GM19351 (cell line): ENCODE results near the gene RAPGEF3.

Source experiments
- ATAC-seq: cut with Tn5 transposase; IDR thresholded peaks from one replicate; pipeline ENCODE4 v1.9.1; 2021; ENCODE audit warnings: mild to moderate bottlenecking, moderate library complexity; ENCODE audit not compliant: unreplicated experiment

RAPGEF3 gene

GRCh38 chr12:47744778-47745436 is 13.8 kb downstream of the RAPGEF3 start:
- ATAC-seq: no peak

- no peak for ATAC-seq
Observed at GRCh38 chr12:47744005-47744651, 14.6 kb downstream of the RAPGEF3 start.

DNA sequence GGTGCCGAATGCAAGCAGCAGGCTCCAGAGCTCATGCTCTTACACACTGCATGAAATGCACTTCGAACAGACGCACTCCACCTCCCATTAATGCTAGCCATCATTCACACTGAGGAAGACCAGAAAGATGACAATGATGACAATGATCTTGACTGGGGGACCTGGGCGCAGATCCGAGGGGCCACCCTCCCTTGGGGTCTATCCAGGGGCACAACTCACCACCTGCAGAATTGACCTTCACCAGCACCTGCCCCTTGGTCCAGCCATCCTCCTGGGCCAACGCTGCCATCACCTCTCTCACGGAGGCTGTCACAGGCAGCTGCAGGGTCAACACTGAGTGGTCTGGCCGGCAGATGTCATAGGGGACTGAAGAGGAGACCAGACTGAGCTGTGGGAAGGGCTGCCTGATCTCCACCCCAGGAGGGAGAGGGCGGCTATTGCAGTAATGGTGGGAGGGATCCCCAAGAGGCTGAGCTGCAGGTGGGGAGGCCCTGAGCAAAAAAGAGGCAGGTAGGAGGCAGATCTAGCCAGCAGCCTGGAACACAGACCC is 15.3 kb downstream of the RAPGEF3 start:
- ATAC-seq: no peak

DNA sequence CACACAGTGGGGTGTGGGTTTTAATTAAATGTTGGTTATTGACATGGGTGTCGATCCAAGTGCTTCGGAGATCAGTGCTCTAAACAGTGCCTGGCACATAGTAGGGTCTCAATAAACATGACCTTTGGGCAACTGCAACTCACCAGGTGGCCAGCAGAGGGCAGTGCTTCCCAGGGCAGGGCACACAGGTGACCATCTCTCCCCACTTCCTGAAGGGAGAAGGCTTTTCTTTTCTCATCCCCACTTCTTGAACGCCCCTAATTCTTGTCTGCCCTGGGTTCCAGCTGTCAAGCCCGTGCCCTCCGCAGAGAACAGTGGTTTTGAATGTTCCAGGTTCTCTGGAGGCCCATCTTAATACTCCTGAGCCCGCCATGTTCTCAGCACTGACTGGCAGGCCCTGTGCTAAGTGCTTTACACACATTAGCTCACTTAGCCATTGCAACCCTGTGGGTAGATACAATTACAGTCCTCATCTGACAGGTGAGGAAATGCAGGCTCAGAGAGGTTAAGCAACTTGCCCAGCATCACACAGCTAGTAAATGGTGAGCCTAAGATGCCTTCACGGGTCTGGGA is 16.3 kb downstream of the RAPGEF3 start:
- no peak for ATAC-seq

DNA sequence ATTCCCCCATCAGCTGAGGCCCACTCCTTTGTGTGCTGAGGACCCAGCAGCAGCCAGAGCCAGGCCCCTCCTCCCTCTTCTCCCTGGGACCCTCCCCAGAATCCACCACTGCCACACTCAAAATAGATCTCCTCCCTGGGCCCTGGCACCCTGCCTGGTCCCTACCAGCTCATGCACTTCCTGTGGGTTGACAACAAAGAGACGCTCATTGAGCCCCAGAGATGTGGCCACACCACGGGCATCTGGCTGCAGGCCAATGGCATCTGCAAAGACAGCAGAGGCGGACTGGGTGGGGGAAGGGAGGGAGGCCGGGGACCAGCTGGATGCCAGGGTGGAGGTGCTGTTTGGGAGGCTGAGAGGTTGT is 17.4 kb downstream of the RAPGEF3 start:
- ATAC-seq: no peak

DNA sequence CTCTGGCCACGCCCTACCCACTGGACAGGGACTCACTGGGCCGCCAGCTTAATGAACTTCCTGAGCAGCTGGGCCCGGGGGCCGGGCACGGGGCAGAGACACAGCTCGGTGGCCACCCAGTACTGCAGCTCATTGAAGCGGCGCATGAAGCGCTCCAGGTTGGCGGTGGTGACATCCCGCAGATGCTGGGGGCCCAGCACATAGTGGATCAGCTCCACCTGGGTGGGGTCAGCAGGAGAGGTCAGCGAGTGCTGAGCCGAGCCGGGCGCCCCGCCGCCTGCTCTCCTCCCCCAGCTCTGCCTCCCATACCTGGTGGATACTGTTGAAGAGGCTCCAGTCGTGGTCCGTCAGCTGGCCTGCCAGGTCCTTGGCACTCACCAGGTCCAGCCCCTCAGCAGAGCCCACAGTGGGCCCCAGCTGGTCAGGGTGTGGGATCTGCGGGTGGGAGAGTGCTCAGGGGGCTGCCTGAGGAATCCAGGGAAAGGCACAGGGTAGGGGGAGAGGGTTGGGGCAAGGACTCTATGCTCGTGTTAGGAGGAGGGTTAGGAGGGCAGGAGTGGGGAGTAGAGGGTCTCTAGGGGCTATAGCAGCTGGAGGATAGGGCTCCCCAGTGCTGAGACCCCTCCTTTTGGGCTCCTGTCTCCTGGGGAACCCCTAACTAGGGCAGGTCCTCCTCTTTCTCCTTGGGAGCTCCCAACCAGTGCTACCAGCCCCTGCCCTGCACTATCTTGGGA is 17.9 kb downstream of the RAPGEF3 start:
- ATAC-seq: peak; percentile 46

- ATAC-seq: peak; percentile 75
Observed at GRCh38 chr12:47739979-47740378, 18.7 kb downstream of the RAPGEF3 start.

DNA sequence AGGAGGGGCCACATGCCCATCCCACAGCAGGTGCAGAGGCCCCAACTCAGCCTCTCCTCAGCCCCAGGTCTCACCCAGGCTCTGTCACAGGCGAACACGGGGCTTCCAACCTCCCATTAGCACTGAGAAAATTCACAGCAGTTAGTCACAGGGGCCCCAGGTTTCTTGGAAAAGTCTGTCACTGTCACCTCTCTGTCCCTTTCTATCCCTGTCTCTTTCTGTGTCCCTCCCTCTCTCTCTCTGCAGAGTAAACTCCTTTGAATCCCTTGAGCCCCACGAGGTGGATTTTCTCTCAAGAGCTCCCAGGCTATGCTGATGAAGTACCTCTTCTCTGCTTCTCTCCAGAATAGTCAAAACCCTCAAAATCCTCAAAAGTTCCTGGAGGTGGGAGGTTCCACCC is 19.4 kb downstream of the RAPGEF3 start:
- ATAC-seq: no peak

DNA sequence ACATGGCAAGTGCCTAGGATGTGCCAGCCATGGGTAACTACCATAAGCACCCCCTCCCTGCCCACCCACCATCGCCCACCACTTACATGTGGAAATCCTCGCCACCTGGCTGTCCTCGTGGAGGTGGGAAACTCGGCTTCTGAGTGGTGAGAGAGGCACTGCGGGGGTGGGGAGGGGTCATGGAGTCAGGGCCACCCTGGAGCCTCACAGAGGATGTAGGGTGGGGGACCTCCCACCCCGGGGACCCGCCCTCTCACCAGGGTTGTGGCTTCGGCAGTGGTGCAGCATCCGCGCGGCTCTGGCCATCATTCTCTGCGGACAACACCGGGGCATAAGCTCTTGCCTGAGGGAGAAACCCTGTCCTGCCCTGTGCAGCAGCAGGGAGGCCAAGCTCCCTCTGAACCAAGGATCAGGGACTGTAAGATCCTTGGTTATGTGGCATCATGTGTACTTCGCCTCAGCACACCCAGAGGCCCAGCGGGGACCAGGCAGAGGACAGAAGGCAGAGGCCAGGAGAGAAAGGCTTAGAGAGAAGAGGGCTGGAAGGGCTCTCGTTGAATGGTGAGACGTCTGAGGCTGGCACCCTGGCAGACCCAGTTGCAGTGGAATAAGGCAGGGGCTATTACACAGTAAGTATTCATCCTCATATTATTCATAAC is 20.6 kb downstream of the RAPGEF3 start:
- ATAC-seq: no peak

- no peak for ATAC-seq
Observed at GRCh38 chr12:47736877-47737676, 21.6 kb downstream of the RAPGEF3 start.

DNA sequence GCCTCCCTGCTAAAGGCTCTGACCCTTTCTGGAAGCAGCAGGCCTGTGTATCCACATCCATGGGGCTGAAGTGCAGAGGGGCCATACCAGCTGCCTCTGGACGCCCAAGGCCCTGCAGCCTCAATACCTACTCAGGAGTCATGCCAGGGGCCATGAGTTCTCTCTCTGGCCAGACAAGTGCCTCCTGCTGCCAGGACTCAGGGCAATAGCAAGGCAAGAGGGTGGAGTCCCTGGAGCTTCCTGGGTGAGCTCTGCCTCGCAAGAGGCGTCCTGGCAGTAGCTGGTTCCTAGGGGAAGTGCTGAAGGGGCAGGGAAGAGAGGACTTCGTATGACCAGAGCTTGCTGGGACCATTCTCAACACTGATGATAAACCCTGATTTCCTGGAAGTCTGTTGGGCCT is 22.5 kb downstream of the RAPGEF3 start:
- ATAC-seq: no peak

DNA sequence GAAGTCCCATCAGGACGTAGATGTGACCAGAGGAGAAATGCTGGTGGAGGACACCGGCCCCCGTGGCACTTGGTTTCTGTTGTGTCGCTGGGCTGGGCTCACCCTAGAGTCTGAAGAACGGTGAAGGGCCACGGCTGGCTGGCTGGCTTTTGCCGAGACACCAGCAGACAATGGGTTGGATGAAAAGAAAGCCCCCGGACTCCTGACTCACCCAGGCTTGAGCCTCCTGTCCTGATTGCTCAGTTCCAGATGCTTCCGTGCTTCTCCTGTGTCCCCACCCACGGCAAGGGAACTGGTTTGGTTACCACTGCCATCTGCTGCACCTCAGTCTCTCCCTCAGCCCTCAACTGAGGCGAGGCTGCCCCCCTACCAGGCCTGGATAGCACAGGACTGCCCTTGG is 23.0 kb downstream of the RAPGEF3 start:
- ATAC-seq: no peak

DNA sequence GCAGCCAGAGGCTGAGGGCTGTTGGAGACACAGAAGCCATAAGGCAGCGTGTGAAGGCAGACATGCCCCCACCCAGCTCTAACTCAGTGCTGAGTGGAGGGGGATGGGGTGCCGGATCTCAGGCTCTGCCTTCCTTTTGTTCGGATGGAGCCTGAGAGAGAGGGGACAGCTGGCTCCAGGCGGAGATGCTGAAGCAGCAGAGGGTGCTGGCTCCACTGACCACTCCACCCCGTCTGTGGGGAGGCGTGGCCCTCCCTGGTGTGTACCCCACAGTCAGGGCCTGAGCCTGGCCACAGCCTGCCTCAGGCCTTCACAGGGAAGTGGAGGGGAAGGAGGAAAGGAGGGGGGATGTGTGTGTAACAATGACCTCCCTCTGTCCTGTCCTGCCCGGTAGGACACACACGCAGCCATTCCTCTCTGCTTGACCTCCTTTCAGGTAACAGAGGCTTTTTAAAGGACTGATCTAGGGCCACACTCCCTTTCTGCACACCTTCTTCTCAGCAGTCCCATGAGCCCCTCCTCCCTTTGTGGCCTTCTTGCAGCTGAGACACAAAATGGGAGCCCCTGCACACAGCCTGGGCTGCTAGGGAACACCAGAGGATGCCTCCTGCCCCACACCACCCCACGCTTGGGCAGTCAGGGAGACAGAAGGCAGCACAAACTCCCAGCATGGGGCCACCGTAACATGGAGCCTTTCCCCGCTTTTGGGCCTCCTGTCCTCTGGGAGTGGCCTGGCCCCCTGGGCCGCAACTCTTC is 23.8 kb downstream of the RAPGEF3 start:
- no peak for ATAC-seq

GRCh38 chr12:47733142-47733541 is 25.5 kb downstream of the RAPGEF3 start:
- no peak for ATAC-seq

- ATAC-seq: no peak
Observed at GRCh38 chr12:47732504-47732903, 26.2 kb downstream of the RAPGEF3 start.

DNA sequence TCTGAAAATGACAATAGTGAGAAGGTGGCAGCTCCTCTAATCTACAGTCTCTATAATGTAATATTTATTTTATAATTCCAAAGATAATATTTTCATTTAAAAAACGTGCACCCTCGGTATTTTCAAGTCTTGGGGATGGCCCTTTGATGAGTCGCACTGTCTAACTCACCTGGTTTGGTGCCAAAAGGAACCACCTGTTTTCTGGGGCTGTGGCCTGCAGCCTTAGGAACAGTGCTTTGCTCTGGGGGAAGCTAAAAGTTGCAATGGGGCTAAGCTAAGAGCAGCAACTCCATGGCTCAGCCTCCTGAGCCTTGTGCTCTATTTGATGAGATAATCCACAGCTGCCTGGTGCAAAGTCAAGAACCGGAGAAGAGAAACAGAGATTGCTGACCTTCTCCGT is 27.0 kb downstream of the RAPGEF3 start:
- ATAC-seq: no peak

DNA sequence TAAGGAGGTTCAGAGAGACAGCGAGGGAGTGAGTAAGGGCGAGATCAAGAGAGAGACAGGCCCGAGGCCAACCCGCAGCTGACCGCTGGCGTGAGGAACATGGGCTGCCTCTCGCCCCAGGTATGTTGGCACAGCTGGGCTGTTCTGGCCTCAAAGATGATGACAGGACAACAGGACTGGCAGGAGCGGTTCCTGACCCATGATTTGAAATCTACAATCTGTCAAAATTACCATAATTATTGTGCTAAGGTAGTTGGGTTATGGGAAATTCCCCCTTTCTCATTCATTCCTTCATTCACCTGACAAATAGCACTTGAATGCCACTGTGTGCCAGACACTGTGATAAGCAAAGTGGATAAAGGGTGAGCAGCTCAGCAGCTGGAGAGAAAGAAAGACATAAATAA is 28.3 kb downstream of the RAPGEF3 start:
- ATAC-seq: no peak

- no peak for ATAC-seq
Observed at GRCh38 chr12:47729233-47729632, 29.4 kb downstream of the RAPGEF3 start.

DNA sequence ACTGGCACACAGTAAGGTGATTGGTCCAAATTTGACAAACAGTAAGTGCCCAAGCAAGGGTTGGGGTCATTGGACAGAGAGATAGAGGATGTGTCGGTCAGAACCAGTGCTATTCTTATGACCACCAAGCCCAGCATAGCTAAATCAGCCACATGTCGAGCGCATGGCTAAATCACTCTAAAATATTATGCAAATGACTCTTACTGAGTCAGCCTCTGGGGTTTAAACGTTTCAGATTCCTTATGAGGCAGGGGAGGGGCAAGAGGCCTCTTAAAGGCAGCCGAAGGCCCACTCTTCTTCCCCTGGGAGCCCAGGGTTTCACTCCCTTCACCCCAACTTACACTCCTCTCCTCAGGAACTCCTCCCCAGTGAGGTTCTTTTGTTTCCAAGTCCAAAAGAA is 32.8 kb downstream of the RAPGEF3 start:
- ATAC-seq: peak; percentile 91
